SU-DHL-6 (cell line): ENCODE data around the gene ERMP1.

Source experiments
- EZH2phosphoT487 ChIP-seq: fragments of 200-600 bp; sonication (generic), shearing (Covaris generic); conservative IDR thresholded peaks from 2 replicates; pipeline ENCODE4 v1.6.1; 2018; ENCODE audit warnings: mild to moderate bottlenecking, antibody characterized with exemption, low read length, moderate library complexity, mixed read lengths
- TF ChIP-seq, protein P1 (sequence below): fragments of 200-600 bp; sonication (generic); IDR thresholded peaks from one replicate; pipeline ENCODE4 v1.5.1; 2017; ENCODE audit warnings: antibody characterized with exemption, mild to moderate bottlenecking, low read length, moderate library complexity; ENCODE audit not compliant: insufficient read depth, poor library complexity, severe bottlenecking

- TF ChIP-seq, protein P1, sequence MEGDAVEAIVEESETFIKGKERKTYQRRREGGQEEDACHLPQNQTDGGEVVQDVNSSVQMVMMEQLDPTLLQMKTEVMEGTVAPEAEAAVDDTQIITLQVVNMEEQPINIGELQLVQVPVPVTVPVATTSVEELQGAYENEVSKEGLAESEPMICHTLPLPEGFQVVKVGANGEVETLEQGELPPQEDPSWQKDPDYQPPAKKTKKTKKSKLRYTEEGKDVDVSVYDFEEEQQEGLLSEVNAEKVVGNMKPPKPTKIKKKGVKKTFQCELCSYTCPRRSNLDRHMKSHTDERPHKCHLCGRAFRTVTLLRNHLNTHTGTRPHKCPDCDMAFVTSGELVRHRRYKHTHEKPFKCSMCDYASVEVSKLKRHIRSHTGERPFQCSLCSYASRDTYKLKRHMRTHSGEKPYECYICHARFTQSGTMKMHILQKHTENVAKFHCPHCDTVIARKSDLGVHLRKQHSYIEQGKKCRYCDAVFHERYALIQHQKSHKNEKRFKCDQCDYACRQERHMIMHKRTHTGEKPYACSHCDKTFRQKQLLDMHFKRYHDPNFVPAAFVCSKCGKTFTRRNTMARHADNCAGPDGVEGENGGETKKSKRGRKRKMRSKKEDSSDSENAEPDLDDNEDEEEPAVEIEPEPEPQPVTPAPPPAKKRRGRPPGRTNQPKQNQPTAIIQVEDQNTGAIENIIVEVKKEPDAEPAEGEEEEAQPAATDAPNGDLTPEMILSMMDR = no peak
- no peak for TF ChIP-seq EZH2phosphoT487
Measured at GRCh38 chr9:5843794-5844471, 11.0 kb upstream of the ERMP1 start.
